LNCAP (cell line): ENCODE data around the gene ECT2.

Experiments
- TF ChIP-seq, protein P1 (sequence below): fragments of 450-650 bp; IDR thresholded peaks from 2 replicates; pipeline ENCODE4 v1.5.1; 2017; ENCODE audit warnings: mild to moderate bottlenecking

Gene ECT2

DNA sequence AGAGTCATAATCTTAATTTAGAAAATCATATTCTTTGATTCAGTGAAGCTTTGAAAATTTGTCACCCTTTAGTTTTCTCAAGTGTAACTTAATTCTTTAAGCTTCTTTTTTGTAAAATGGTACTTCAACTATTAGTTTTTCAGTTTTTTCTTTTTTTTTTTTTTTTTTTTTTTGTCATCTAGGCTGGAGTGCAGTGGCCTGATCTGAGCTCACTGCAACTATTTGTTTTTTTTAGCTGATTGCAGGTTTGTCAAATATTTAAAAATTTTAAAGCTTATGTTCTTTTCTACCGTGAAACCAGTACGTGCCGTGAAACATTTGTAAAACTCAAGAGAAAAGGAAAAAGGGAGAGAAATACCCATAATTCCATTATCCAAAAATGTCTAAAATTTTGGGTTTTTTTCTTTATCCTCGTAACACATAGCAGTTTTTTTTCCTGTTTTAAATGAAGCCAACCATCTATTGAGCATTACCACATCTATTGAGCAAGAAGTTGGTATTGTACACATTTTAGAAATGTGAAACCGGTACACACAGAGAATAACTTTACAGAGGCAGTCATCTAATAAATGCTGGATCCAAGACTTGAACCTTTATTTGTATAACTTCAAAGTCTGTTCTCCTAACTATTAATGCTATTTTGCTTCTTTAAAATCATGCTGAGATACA, 25.7 kb downstream of the ECT2 start:
- TF ChIP-seq, protein P1, sequence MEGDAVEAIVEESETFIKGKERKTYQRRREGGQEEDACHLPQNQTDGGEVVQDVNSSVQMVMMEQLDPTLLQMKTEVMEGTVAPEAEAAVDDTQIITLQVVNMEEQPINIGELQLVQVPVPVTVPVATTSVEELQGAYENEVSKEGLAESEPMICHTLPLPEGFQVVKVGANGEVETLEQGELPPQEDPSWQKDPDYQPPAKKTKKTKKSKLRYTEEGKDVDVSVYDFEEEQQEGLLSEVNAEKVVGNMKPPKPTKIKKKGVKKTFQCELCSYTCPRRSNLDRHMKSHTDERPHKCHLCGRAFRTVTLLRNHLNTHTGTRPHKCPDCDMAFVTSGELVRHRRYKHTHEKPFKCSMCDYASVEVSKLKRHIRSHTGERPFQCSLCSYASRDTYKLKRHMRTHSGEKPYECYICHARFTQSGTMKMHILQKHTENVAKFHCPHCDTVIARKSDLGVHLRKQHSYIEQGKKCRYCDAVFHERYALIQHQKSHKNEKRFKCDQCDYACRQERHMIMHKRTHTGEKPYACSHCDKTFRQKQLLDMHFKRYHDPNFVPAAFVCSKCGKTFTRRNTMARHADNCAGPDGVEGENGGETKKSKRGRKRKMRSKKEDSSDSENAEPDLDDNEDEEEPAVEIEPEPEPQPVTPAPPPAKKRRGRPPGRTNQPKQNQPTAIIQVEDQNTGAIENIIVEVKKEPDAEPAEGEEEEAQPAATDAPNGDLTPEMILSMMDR = no peak

- TF ChIP-seq, protein P1 = no peak
Measured at GRCh38 chr3:172777901-172778300, 27.4 kb downstream of the ECT2 start.

DNA sequence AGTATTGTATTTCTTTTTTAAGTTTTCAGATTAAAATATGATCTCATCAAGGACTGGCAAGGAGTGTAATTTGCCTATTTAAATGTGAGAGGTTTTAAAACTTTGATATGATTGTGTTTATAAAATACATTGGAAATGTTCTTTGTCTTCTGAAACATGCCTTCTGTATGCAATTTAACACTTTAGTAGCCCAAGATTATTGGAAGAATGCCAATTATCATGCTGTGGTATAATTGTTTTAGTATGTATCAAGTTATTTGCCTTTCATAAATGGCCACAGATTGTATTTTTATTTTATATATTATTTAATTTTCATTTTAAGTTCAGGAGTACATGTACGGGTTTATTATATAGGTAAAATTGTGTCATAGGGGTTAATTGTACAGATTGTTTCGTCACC, 31.7 kb downstream of the ECT2 start:
- TF ChIP-seq, protein P1 = no peak

DNA sequence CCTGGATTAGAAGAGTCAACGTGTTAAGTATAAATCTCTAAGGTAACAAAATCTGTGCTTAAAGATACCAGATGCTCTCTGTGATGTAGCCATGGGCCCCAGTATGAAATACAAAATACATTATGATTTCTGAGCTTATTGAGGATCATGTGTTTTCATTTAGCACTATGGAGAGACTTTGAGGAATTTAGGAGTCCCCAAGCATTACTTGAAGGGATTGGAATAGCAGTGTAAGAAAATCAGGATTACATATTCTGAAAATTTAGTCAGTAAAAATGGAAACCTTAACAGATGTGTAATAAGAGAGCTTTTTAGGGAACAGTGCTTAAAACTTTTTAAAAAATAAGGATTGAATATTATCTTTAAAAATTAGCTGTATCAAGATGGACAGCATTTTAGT, 35.5 kb downstream of the ECT2 start:
- TF ChIP-seq, protein P1 = no peak

DNA sequence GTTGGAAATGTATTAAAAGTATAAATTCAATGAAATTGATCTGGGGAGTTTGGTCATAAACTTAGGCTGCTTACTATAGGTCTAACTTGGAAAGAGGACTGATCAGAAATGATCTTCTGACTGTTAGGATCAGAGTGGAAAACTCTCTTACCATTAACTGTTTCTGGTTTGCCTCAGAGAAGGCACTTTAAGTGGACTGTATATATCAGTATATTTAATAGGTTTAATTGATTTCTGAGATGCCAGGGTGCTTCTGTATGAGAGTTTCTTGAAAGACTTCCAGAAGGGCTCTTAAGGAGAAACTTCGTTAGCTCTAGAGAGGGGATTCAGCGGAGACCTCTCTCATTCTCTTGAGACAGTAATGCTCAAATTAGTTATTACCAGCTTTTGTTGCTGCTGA, 36.5 kb downstream of the ECT2 start:
- TF ChIP-seq, protein P1 = no peak

DNA sequence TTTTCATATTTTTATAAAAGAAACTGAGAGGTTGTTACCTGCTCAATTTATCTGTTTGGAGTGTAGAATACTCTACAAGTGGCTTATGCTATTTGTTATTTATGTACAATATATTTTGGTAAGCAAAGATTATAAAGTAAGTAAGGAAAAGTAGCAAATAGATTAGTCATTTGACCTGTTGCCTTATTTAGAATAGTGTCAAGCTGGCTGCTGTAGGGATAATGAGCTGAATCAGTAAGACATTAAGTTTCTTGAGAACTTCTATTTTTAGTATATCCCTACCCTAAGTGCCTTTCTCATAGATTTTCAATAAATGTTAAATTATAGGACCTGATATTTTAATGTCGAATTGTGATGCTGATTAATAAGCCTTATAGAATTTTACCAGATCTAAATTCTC, 37.2 kb downstream of the ECT2 start:
- TF ChIP-seq, protein P1 = no peak

- TF ChIP-seq, protein P1 = no peak
Measured at GRCh38 chr3:172799246-172799645, 48.7 kb downstream of the ECT2 start.

DNA sequence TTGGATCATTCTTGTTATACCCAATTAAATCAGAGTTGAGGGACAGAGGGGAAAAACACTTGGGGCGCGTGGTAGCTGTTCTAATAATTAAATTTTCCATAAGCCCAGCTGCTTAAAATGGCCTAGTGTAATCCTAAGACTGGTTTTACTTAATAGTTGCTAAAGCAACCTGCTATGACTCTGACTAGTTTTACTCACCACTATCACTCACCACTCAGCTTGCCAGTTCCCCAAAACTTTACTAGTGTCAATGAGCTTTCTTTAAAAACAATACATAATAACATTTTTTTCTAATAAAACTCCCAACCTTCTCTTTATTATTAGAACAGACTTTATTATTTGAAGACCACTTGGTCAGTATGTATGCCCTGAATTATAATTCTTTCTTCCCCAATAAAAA, 49.6 kb downstream of the ECT2 start:
- TF ChIP-seq, protein P1 = no peak
